Activated naive CD4-positive, alpha-beta T cell (primary cell): ENCODE results near the gene FILIP1L.

Experiments used
- DNase-seq, 4 experiments: peaks; one replicate each; lab custom pipeline; 2025; lab: John Stamatoyannopoulos, UW

FILIP1L gene

GRCh38 chr3:99867594-99868310 is 246.5 kb downstream of the FILIP1L start:
- DNase-seq = no peak

- DNase-seq = no peak
Measured at GRCh38 chr3:99866261-99866761, 248.0 kb downstream of the FILIP1L start.

GRCh38 chr3:99865321-99865720 is 249.0 kb downstream of the FILIP1L start:
- DNase-seq = no peak

- DNase-seq = no peak
Measured at GRCh38 chr3:99864289-99864688, 250.0 kb downstream of the FILIP1L start.

GRCh38 chr3:99863588-99863987 is 250.7 kb downstream of the FILIP1L start:
- DNase-seq = no peak

- no peak for DNase-seq
Measured at GRCh38 chr3:99863002-99863401, 251.3 kb downstream of the FILIP1L start.

- DNase-seq = no peak
Measured at GRCh38 chr3:99862208-99862607, 252.1 kb downstream of the FILIP1L start.

- DNase-seq = no peak
Measured at GRCh38 chr3:99861216-99861615, 253.1 kb downstream of the FILIP1L start.

GRCh38 chr3:99859825-99860224 is 254.5 kb downstream of the FILIP1L start:
- DNase-seq = no peak

GRCh38 chr3:99858469-99858868 is 255.8 kb downstream of the FILIP1L start:
- no peak for DNase-seq

GRCh38 chr3:99857278-99857677 is 257.0 kb downstream of the FILIP1L start:
- no peak for DNase-seq

- no peak for DNase-seq
Measured at GRCh38 chr3:99856437-99857220, 257.7 kb downstream of the FILIP1L start.

- no peak for DNase-seq
Measured at GRCh38 chr3:99855900-99856299, 258.4 kb downstream of the FILIP1L start.

- no peak for DNase-seq
Measured at GRCh38 chr3:99854756-99855298, 259.5 kb downstream of the FILIP1L start.

- no peak for DNase-seq
Measured at GRCh38 chr3:99852851-99853250, 261.4 kb downstream of the FILIP1L start.

GRCh38 chr3:99851955-99852354 is 262.3 kb downstream of the FILIP1L start:
- DNase-seq = no peak

GRCh38 chr3:99850608-99851007 is 263.7 kb downstream of the FILIP1L start:
- DNase-seq = no peak

GRCh38 chr3:99848433-99848832 is 265.9 kb downstream of the FILIP1L start:
- DNase-seq = no peak

GRCh38 chr3:99846477-99847160 is 267.7 kb downstream of the FILIP1L start:
- DNase-seq = no peak

GRCh38 chr3:99845999-99846398 is 268.3 kb downstream of the FILIP1L start:
- no peak for DNase-seq

- DNase-seq = no peak
Measured at GRCh38 chr3:99845331-99845730, 269.0 kb downstream of the FILIP1L start.

- no peak for DNase-seq
Measured at GRCh38 chr3:99843590-99844258, 270.6 kb downstream of the FILIP1L start.
